GM18526 (cell line): ENCODE results near the gene GAGE12E.
"Not testable (repeated sequence)": the region's sequence is repeated elsewhere in the genome, so short reads cannot be mapped to it uniquely, and the experiment has no call there.

Experiments
- POLR2A ChIP-seq: IDR thresholded peaks from 3 replicates; pipeline ENCODE4 v1.6.1; 2011; ENCODE audit not compliant: insufficient read length; ENCODE audit errors: extremely low read depth

Gene GAGE12E

GRCh38 chrX:49550989-49551388 is at the start of gene GAGE12E:
Gene GAGE12E, plus strand, starts transcription at chrX:49551289. Its CDS starts 1,155 bp downstream, at chrX:49552444.
- TF ChIP-seq POLR2A, result not testable (repeated sequence)

GRCh38 chrX:49531877-49532276 is 19.2 kb upstream of the GAGE12E start, which contains the start of gene GAGE12C:
Gene GAGE12C, plus strand, starts transcription at chrX:49532177. Its CDS starts 1,155 bp downstream, at chrX:49533332.
- TF ChIP-seq POLR2A, result not testable (repeated sequence)

- not testable (repeated sequence) for TF ChIP-seq POLR2A
Observed at GRCh38 chrX:49541433-49541832, 9.7 kb upstream of the GAGE12E start, which contains the start of gene GAGE12D. Gene GAGE12D, plus strand, starts transcription at chrX:49541733. Its CDS starts 1,155 bp downstream, at chrX:49542888.

- TF ChIP-seq POLR2A, result not testable (repeated sequence)
Observed at GRCh38 chrX:49560542-49560941, 9.5 kb downstream of the GAGE12E start, which contains the start of gene GAGE12F. Gene GAGE12F, plus strand, starts transcription at chrX:49560842. Its CDS starts 1,155 bp downstream, at chrX:49561997.

- not testable (repeated sequence) for TF ChIP-seq POLR2A
Observed at GRCh38 chrX:49570100-49570499, 19.0 kb downstream of the GAGE12E start, which contains the start of gene GAGE12G. Gene GAGE12G, plus strand, starts transcription at chrX:49570400. Its CDS starts 1,155 bp downstream, at chrX:49571555.

GRCh38 chrX:49579649-49580048 is 28.6 kb downstream of the GAGE12E start, which contains the start of gene GAGE12H:
Gene GAGE12H, plus strand, starts transcription at chrX:49579949. Its CDS starts 1,155 bp downstream, at chrX:49581104.
- TF ChIP-seq POLR2A, result not testable (repeated sequence)

- TF ChIP-seq POLR2A, result not testable (repeated sequence)
Observed at GRCh38 chrX:49589196-49589595, 38.1 kb downstream of the GAGE12E start, which contains the start of gene GAGE2A. Gene GAGE2A, plus strand, starts transcription at chrX:49589496. Its CDS starts 1,155 bp downstream, at chrX:49590651.

- TF ChIP-seq POLR2A, result not testable (repeated sequence)
Observed at GRCh38 chrX:49598720-49599119, 47.6 kb downstream of the GAGE12E start, which contains the start of gene GAGE1. Gene GAGE1, plus strand, starts transcription at chrX:49599020. Its CDS starts 1,155 bp downstream, at chrX:49600175.
